Vagina (tissue), 2 donors: Measurements from ENCODE around the gene KRTAP9-6.

Experiments used
- CTCF ChIP-seq, 3 experiments: fragments of 450-650 bp in 2 of 3; fragments of 200-600 bp in 1 of 3; sonication (generic) in 1 of 3; IDR thresholded peaks; one replicate each; pipeline ENCODE4 v1.5.1; 2017 to 2019; ENCODE audit warnings: antibody characterized with exemption in 3 of 3, mild to moderate bottlenecking in 2 of 3, moderate library complexity in 2 of 3
- POLR2A ChIP-seq, 2 donors: fragments of 450-650 bp; IDR thresholded peaks; one replicate each; pipeline ENCODE4 v1.6.1; 2017; ENCODE audit warnings: antibody characterized with exemption in 2 of 2, mild to moderate bottlenecking in 2 of 2, moderate library complexity in 2 of 2
- POLR2AphosphoS5 ChIP-seq, 2 donors: sonication (generic); formaldehyde crosslinking; IDR thresholded peaks; one replicate each; pipeline ENCODE4 v1.9.0; 2017; ENCODE audit warnings: antibody characterized with exemption in 2 of 2, mild to moderate bottlenecking in 2 of 2, low read depth in 1 of 2; ENCODE audit not compliant: insufficient read depth in 1 of 2

GRCh38 chr17:41215681-41216080 lies 49.5 kb upstream of the KRTAP9-6 start:
- TF ChIP-seq POLR2A (IDR thresholded peaks at IDR 0.05) (no peak), CTCF (IDR thresholded peaks at IDR 0.05) (no peak), POLR2AphosphoS5 (IDR thresholded peaks at IDR 0.05; ENCODE audit: insufficient read depth in 1 of 2, low read depth in 1 of 2) (no peak)
